ENCODE data around the gene DLG2. TPM values are rescaled to one million over a fixed set of nuclear protein-coding genes. Genes with fewer than 3 reads are reported as not detected.

Gene DLG2
- total and polyA plus RNA-seq, 2 donors (not counting 3 experiments of a cell fraction or from before 2014, with no cell fraction given), result 0.15 to 1.1 TPM

GRCh38 chr11:83881428-83881827 is 1745.7 kb downstream of the DLG2 start:
- CTCF ChIA-PET, result no interaction called here
- no TSS peak for BruUV-seq (replicated peaks)

GRCh38 chr11:83871054-83871453 is 1756.1 kb downstream of the DLG2 start:
- intact Hi-C loops (cut with micrococcal nuclease) (no loop called here), dilution Hi-C loops (cut with MboI; ENCODE audit: extremely low pct_ligation_motif_present, low sequenced_read_pairs) (no loop called here)
- H3K9me3 ChIP-seq (replicated peaks; ENCODE audit: control insufficient read depth, insufficient read depth, low read length), result no peaks in the 10 kb centered on the region
- no peak overlapping the region for H3K4me2 ChIP-seq (ENCODE audit: insufficient read depth, low read length)
- H3K9me1 ChIP-seq (replicated peaks; ENCODE audit: control insufficient read depth, extremely low read depth, insufficient read depth, low read length), result no peaks in the 10 kb centered on the region
- no peak overlapping the region for H2AFZ ChIP-seq (ENCODE audit: low read depth, low read length)
- no peaks in the 10 kb centered on the region for H3K4me1 ChIP-seq (ENCODE audit: control insufficient read depth, extremely low read depth, insufficient read depth, low read length)
- no TSS peak for BruUV-seq (replicated peaks)
- no peaks in the 10 kb centered on the region for H4K20me1 ChIP-seq (replicated peaks; ENCODE audit: control insufficient read depth, extremely low read depth, insufficient read depth, low read length)
- H3K36me3 ChIP-seq (ENCODE audit: control insufficient read depth in 2 of 2, extremely low read depth in 1 of 2, insufficient read depth in 2 of 2, low read length in 2 of 2), result no peaks in the 10 kb centered on the region
- no peak for TF ChIP-seq FOS (IDR thresholded peaks at IDR 0.05; ENCODE audit: borderline replicate concordance, insufficient read depth, low read length)
- no peak for DNase-seq (ENCODE audit: low read depth, low spot score)
- H3K27me3 ChIP-seq (ENCODE audit: control insufficient read depth in 2 of 2, insufficient read depth in 2 of 2, low read length in 2 of 2), result no peaks in the 10 kb centered on the region
- ChIA-PET CTCF (no interaction called here), POLR2A (no interaction called here)
- no peak for FAIRE-seq
- no peak overlapping the region for H3K4me3 ChIP-seq (replicated peaks in 1 of 3; ENCODE audit: insufficient read depth in 1 of 3, low read depth in 1 of 3, low read length in 3 of 3)
- no peaks in the 10 kb centered on the region for H3K79me2 ChIP-seq (ENCODE audit: control insufficient read depth, insufficient read depth, low read length)
- H3K9ac ChIP-seq (replicated peaks; ENCODE audit: extremely low read depth, insufficient read depth, low read length), result no peak overlapping the region
- no peak overlapping the region for H3K27ac ChIP-seq (ENCODE audit: insufficient read depth, low read depth, low read length)

More at GRCh38 chr11:83881428-83881827, 1745.7 kb downstream of the DLG2 start:
- FAIRE-seq (no peak), DNase-seq (ENCODE audit: low read depth, low spot score) (no peak)
- Histone ChIP-seq H4K20me1 (replicated peaks; ENCODE audit: control insufficient read depth, extremely low read depth, insufficient read depth, low read length) (no peaks in the 10 kb centered on the region), H2AFZ (ENCODE audit: low read depth, low read length) (no peak overlapping the region), H3K27me3 (ENCODE audit: control insufficient read depth in 2 of 2, insufficient read depth in 2 of 2, low read length in 2 of 2) (no peaks in the 10 kb centered on the region), H3K36me3 (ENCODE audit: control insufficient read depth in 2 of 2, extremely low read depth in 1 of 2, insufficient read depth in 2 of 2, low read length in 2 of 2) (no peaks in the 10 kb centered on the region), H3K79me2 (ENCODE audit: control insufficient read depth, insufficient read depth, low read length) (no peaks in the 10 kb centered on the region), H3K27ac (ENCODE audit: insufficient read depth, low read depth, low read length) (no peak overlapping the region), H3K9me1 (replicated peaks; ENCODE audit: control insufficient read depth, extremely low read depth, insufficient read depth, low read length) (no peaks in the 10 kb centered on the region), H3K9ac (replicated peaks; ENCODE audit: extremely low read depth, insufficient read depth, low read length) (no peak overlapping the region), H3K9me3 (replicated peaks; ENCODE audit: control insufficient read depth, insufficient read depth, low read length) (no peaks in the 10 kb centered on the region), H3K4me2 (ENCODE audit: insufficient read depth, low read length) (no peak overlapping the region), H3K4me1 (ENCODE audit: control insufficient read depth, extremely low read depth, insufficient read depth, low read length) (no peaks in the 10 kb centered on the region), H3K4me3 (replicated peaks in 1 of 3; ENCODE audit: insufficient read depth in 1 of 3, low read depth in 1 of 3, low read length in 3 of 3) (no peak overlapping the region)
- no peak for TF ChIP-seq POLR2AphosphoS5 (IDR thresholded peaks at IDR 0.05; ENCODE audit: insufficient read depth, low read depth, low read length)
- no peak for TF ChIP-seq GATA2 (IDR thresholded peaks at IDR 0.05; ENCODE audit: insufficient read depth, insufficient read length, low read depth, low read length)
- TF ChIP-seq CTCF (IDR thresholded peaks at IDR 0.05; ENCODE audit: extremely low read depth in 1 of 2, insufficient read depth in 1 of 2, low read depth in 1 of 2, low read length in 2 of 2), result no peak
- dilution Hi-C loops (cut with MboI; ENCODE audit: extremely low pct_ligation_motif_present, low sequenced_read_pairs) (no loop called here), intact Hi-C loops (cut with micrococcal nuclease) (no loop called here)
- POLR2A ChIA-PET, result no interaction called here
